ENCODE results near the gene GRIK4.

The GRIK4 gene

GRCh38 chr11:120985718-120986569 is 474.4 kb downstream of the GRIK4 start:
- Histone ChIP-seq H3K27ac (ENCODE audit: low read length) (no peak overlapping the region), H3K9ac (ENCODE audit: low read depth, low read length) (no peak overlapping the region), H3K27me3 (ENCODE audit: insufficient read depth, low read length) (peaks cover 34% of the 10 kb centered on the region), H3K36me3 (ENCODE audit: insufficient read depth, low read depth, low read length) (no peaks in the 10 kb centered on the region), H3K4me3 (ENCODE audit: low read length) (peak overlapping the region; percentile 59), H3K9me3 (ENCODE audit: insufficient read depth, low read depth, low read length) (no peaks in the 10 kb centered on the region), H3K4me1 (ENCODE audit: insufficient read depth, low read length) (peaks cover 22% of the 10 kb centered on the region)

GRCh38 chr11:120988603-120989002 is 477.1 kb downstream of the GRIK4 start:
- Histone ChIP-seq H3K9ac (ENCODE audit: low read depth, low read length) (no peak overlapping the region), H3K9me3 (ENCODE audit: insufficient read depth, low read depth, low read length) (no peaks in the 10 kb centered on the region), H3K36me3 (ENCODE audit: insufficient read depth, low read depth, low read length) (no peaks in the 10 kb centered on the region), H3K27me3 (ENCODE audit: insufficient read depth, low read length) (peaks cover 27% of the 10 kb centered on the region), H3K4me1 (ENCODE audit: insufficient read depth, low read length) (peaks cover 25% of the 10 kb centered on the region), H3K4me3 (ENCODE audit: low read length) (no peak overlapping the region), H3K27ac (ENCODE audit: low read length) (no peak overlapping the region)

- Histone ChIP-seq H3K4me1 (ENCODE audit: insufficient read depth, low read length) (peaks cover 24% of the 10 kb centered on the region), H3K9me3 (ENCODE audit: insufficient read depth, low read depth, low read length) (no peaks in the 10 kb centered on the region), H3K36me3 (ENCODE audit: insufficient read depth, low read depth, low read length) (no peaks in the 10 kb centered on the region), H3K4me3 (ENCODE audit: low read length) (no peak overlapping the region), H3K27me3 (ENCODE audit: insufficient read depth, low read length) (peaks cover 3% of the 10 kb centered on the region; the same call in 1 of the 2 replicates), H3K9ac (ENCODE audit: low read depth, low read length) (no peak overlapping the region), H3K27ac (ENCODE audit: low read length) (no peak overlapping the region)
Measured at GRCh38 chr11:120991830-120992686, 480.5 kb downstream of the GRIK4 start.

GRCh38 chr11:120994091-120994859 is 482.7 kb downstream of the GRIK4 start:
- no peaks in the 10 kb centered on the region for H3K36me3 ChIP-seq (ENCODE audit: insufficient read depth, low read depth, low read length)
- H3K9me3 ChIP-seq (ENCODE audit: insufficient read depth, low read depth, low read length) = no peaks in the 10 kb centered on the region
- no peaks in the 10 kb centered on the region for H3K27me3 ChIP-seq (ENCODE audit: insufficient read depth, low read length)
- peaks cover 9% of the 10 kb centered on the region for H3K4me1 ChIP-seq (ENCODE audit: insufficient read depth, low read length)
- H3K27ac ChIP-seq (ENCODE audit: low read length) = no peak overlapping the region
- H3K9ac ChIP-seq (ENCODE audit: low read depth, low read length) = no peak overlapping the region
- H3K4me3 ChIP-seq (ENCODE audit: low read length) = no peak overlapping the region

GRCh38 chr11:120995184-120995583 is 483.6 kb downstream of the GRIK4 start:
- H3K4me3 ChIP-seq (ENCODE audit: low read length) = no peak overlapping the region
- H3K36me3 ChIP-seq (ENCODE audit: insufficient read depth, low read depth, low read length) = no peaks in the 10 kb centered on the region
- H3K9me3 ChIP-seq (ENCODE audit: insufficient read depth, low read depth, low read length) = no peaks in the 10 kb centered on the region
- H3K9ac ChIP-seq (ENCODE audit: low read depth, low read length) = no peak overlapping the region
- no peaks in the 10 kb centered on the region for H3K27me3 ChIP-seq (ENCODE audit: insufficient read depth, low read length)
- no peak overlapping the region for H3K27ac ChIP-seq (ENCODE audit: low read length)
- H3K4me1 ChIP-seq (ENCODE audit: insufficient read depth, low read length) = peaks cover 4% of the 10 kb centered on the region; the same call in 1 of the 2 replicates

GRCh38 chr11:120996973-120997372 is 485.4 kb downstream of the GRIK4 start:
- Histone ChIP-seq H3K4me1 (ENCODE audit: insufficient read depth, low read length) (peaks cover 4% of the 10 kb centered on the region; the same call in 1 of the 2 replicates), H3K36me3 (ENCODE audit: insufficient read depth, low read depth, low read length) (no peaks in the 10 kb centered on the region), H3K27me3 (ENCODE audit: insufficient read depth, low read length) (no peaks in the 10 kb centered on the region), H3K27ac (ENCODE audit: low read length) (no peak overlapping the region), H3K4me3 (ENCODE audit: low read length) (no peak overlapping the region), H3K9ac (ENCODE audit: low read depth, low read length) (no peak overlapping the region), H3K9me3 (ENCODE audit: insufficient read depth, low read depth, low read length) (no peaks in the 10 kb centered on the region)

- Histone ChIP-seq H3K4me1 (ENCODE audit: insufficient read depth, low read length) (peaks cover 8% of the 10 kb centered on the region), H3K27me3 (ENCODE audit: insufficient read depth, low read length) (no peaks in the 10 kb centered on the region), H3K9ac (ENCODE audit: low read depth, low read length) (no peak overlapping the region), H3K9me3 (ENCODE audit: insufficient read depth, low read depth, low read length) (no peaks in the 10 kb centered on the region), H3K27ac (ENCODE audit: low read length) (no peak overlapping the region), H3K36me3 (ENCODE audit: insufficient read depth, low read depth, low read length) (no peaks in the 10 kb centered on the region), H3K4me3 (ENCODE audit: low read length) (no peak overlapping the region)
Measured at GRCh38 chr11:120998581-120998980, 487.0 kb downstream of the GRIK4 start.

GRCh38 chr11:121004206-121004840 is 492.8 kb downstream of the GRIK4 start:
- H3K4me1 ChIP-seq (ENCODE audit: insufficient read depth, low read length) = peaks cover 13% of the 10 kb centered on the region
- no peak overlapping the region for H3K4me3 ChIP-seq (ENCODE audit: low read length)
- H3K9me3 ChIP-seq (ENCODE audit: insufficient read depth, low read depth, low read length) = no peaks in the 10 kb centered on the region
- no peaks in the 10 kb centered on the region for H3K27me3 ChIP-seq (ENCODE audit: insufficient read depth, low read length)
- H3K36me3 ChIP-seq (ENCODE audit: insufficient read depth, low read depth, low read length) = no peaks in the 10 kb centered on the region
- no peak overlapping the region for H3K27ac ChIP-seq (ENCODE audit: low read length)
- H3K9ac ChIP-seq (ENCODE audit: low read depth, low read length) = no peak overlapping the region

- Histone ChIP-seq H3K4me1 (ENCODE audit: insufficient read depth, low read length) (peaks cover 16% of the 10 kb centered on the region), H3K36me3 (ENCODE audit: insufficient read depth, low read depth, low read length) (no peaks in the 10 kb centered on the region), H3K27me3 (ENCODE audit: insufficient read depth, low read length) (no peaks in the 10 kb centered on the region), H3K9ac (ENCODE audit: low read depth, low read length) (no peak overlapping the region), H3K27ac (ENCODE audit: low read length) (no peak overlapping the region), H3K4me3 (ENCODE audit: low read length) (no peak overlapping the region), H3K9me3 (ENCODE audit: insufficient read depth, low read depth, low read length) (no peaks in the 10 kb centered on the region)
Measured at GRCh38 chr11:121006922-121007321, 495.4 kb downstream of the GRIK4 start.

- H3K27me3 ChIP-seq (ENCODE audit: insufficient read depth, low read length) = no peaks in the 10 kb centered on the region
- no peak overlapping the region for H3K9ac ChIP-seq (ENCODE audit: low read depth, low read length)
- H3K4me1 ChIP-seq (ENCODE audit: insufficient read depth, low read length) = peaks cover 15% of the 10 kb centered on the region
- no peaks in the 10 kb centered on the region for H3K9me3 ChIP-seq (ENCODE audit: insufficient read depth, low read depth, low read length)
- H3K36me3 ChIP-seq (ENCODE audit: insufficient read depth, low read depth, low read length) = no peaks in the 10 kb centered on the region
- H3K27ac ChIP-seq (ENCODE audit: low read length) = no peak overlapping the region
- H3K4me3 ChIP-seq (ENCODE audit: low read length) = no peak overlapping the region
Measured at GRCh38 chr11:121008551-121008950, 497.0 kb downstream of the GRIK4 start.

- H3K9me3 ChIP-seq (ENCODE audit: insufficient read depth, low read depth, low read length) = no peaks in the 10 kb centered on the region
- H3K4me1 ChIP-seq (ENCODE audit: insufficient read depth, low read length) = peaks cover 9% of the 10 kb centered on the region
- no peak overlapping the region for H3K9ac ChIP-seq (ENCODE audit: low read depth, low read length)
- no peak overlapping the region for H3K27ac ChIP-seq (ENCODE audit: low read length)
- H3K4me3 ChIP-seq (ENCODE audit: low read length) = no peak overlapping the region
- H3K27me3 ChIP-seq (ENCODE audit: insufficient read depth, low read length) = no peaks in the 10 kb centered on the region
- no peaks in the 10 kb centered on the region for H3K36me3 ChIP-seq (ENCODE audit: insufficient read depth, low read depth, low read length)
Measured at GRCh38 chr11:121012091-121012490, 500.5 kb downstream of the GRIK4 start.
